Measurements from ENCODE around the gene SPP1.
A peak's percentile ranks its signal among the peaks of the same experiment; 100 is the strongest.
"Not testable (repeated sequence)": the region's sequence is repeated elsewhere in the genome, so short reads cannot be mapped to it uniquely, and the experiment has no call there.

Gene SPP1

GRCh38 chr4:87995435-87995834 lies 19.9 kb downstream of the SPP1 start:
- DNase-seq, result no peak

GRCh38 chr4:87999191-87999691 lies 23.7 kb downstream of the SPP1 start:
- DNase-seq, result not testable (repeated sequence)

DNA sequence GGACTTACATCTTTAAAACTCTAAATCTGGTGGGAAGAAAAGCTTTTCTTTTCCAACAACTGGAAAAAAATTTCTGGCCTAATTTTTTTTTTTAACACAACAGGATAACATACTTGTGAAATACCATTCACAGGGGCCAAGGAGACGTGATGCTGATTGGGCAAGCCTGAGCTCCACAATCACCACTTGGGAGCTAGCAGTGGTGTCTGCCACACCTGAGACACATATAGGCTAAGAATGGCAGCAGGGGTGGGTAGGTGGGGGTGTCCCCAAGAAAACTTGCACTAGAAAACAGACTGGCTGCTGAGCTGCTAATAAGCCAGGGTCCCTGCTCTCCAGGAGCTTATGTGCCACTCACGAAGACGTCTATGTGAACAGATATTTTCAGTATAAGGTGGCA lies 26.4 kb downstream of the SPP1 start:
- DNase-seq, result no peak

DNA sequence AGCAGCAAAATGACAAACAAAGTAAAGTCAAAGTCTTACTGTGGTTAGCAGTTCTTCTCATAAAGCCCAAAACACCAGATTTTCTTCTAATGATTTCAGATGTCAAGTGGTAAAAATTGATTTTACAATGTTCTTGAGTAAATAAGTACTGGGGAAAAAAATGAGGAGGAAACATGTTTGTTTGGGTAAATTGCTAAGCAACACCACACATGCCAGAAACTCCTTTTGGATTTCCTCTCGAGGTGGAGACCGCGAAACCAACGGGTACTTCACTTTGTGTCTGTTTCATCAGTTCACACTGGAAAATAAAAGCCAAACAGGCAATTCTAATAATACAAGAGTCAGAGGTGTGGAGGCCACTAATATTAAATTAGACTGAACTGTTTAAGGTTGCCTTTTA lies 27.3 kb downstream of the SPP1 start:
- DNase-seq, result no peak

DNA sequence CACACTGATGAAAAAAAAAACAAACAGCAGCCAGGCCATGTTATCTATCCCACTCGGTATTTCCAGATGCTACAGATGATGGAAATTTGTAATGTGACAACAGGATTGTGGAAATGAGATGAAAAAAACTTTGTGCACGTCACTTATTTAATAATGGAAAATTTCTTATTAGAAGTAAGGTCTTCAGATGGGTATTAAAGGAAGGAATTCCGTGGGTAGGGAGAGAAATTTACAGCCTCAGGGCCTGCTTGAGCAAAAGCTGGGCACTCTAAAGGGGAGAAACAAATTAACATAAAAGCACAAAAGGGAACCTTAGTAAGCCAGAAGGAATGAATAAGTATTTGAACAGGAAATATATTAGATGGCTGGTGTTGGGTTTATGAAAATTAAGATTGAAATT lies 27.7 kb downstream of the SPP1 start:
- no peak for DNase-seq

GRCh38 chr4:88005076-88005475 lies 29.6 kb downstream of the SPP1 start:
- no peak for DNase-seq

- DNase-seq, result no peak
Observed at GRCh38 chr4:88005946-88006345, 30.4 kb downstream of the SPP1 start.

- no peak for DNase-seq
Observed at GRCh38 chr4:88006956-88007303, 31.4 kb downstream of the SPP1 start.

GRCh38 chr4:88007304-88008121 lies 32.0 kb downstream of the SPP1 start, which contains the start of gene PKD2:
Gene PKD2, plus strand, starts transcription at chr4:88007635. Its CDS starts 99 bp downstream, at chr4:88007734.
- DNase-seq, result peak; percentile 40 to 48

DNA sequence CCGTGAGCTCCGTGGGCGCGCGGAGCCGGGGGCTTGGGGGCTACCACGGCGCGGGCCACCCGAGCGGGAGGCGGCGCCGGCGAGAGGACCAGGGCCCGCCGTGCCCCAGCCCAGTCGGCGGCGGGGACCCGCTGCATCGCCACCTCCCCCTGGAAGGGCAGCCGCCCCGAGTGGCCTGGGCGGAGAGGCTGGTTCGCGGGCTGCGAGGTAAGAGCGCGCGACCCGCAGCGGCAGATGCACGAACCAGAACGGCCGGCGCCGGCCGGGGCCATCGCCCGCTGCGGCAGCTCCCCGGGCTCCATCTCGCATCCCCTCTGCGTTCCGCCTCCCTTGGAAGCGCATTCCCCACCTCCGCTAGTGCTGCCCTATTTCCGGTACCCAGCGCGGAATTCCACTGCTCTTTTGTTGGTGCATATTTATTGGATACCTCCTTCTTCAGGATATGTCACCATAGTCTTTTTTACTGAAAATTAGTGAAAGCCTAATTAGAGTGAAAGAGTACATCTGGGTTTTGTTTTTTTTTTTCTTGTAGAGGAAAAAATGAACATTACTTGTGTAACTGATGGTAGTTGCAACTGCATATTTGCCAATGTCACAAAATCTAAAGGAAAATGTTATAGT lies 32.7 kb downstream of the SPP1 start:
- DNase-seq, result no peak

DNA sequence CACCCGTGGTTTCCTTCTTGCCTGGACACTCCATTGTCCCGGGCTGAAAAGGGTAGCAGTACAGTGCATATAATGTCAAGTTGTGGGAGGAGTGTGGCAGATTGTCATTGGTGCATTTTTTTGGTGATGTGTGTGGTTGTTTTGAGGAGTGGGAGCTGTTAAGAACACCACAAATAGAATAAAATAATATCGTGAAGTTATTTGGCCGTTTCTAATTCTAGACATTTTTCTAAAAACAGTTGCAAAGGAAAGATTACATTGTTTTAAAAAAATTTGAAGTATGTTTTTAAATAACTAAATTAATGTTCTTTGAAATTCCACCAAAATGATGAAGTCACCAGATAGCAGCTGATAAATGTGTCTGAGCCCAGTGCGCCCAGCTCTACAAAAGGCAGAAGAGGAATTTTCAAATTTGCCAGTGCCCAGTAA lies 33.2 kb downstream of the SPP1 start:
- DNase-seq, result no peak

- no peak for DNase-seq
Observed at GRCh38 chr4:88009871-88010270, 34.4 kb downstream of the SPP1 start.

DNA sequence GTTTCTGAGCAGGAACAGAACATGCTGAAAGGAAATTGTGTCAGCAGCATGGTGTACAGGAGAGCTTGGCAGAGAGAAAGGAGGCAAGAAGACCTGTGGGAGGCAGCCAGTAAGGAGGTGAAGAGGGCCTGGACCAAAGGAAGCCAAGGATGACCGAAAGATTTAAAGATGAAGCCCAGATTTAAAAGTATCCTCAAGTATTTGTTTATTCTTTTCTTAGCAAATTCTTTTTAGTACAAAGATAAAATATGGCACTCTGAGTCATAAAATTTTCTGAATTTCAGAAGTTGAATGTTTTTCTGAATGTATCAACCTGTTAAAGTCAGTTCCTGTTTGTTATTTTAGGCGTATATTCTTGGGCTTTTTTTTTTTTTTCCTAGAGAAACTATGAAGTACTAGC lies 35.5 kb downstream of the SPP1 start:
- DNase-seq, result no peak

DNA sequence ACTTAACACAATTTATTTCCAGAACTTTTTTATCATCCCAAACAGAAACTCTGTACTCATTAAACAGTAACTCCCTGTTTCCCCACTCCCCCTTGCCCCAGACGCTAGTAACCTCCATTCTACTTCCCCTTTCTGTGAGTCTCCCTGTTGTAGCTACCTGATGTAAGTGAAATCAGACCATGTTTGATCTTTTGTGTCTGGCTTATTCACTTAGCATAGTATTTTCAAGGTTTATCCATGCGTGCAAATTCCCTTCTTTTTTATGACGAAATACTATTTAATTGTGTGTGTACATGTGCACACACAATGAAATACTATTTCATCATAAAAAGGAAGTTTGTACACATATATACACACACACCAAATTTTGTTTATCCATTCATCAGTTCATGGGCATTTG lies 37.1 kb downstream of the SPP1 start:
- peak in 1 of 2 donors; percentile 81 for DNase-seq

DNA sequence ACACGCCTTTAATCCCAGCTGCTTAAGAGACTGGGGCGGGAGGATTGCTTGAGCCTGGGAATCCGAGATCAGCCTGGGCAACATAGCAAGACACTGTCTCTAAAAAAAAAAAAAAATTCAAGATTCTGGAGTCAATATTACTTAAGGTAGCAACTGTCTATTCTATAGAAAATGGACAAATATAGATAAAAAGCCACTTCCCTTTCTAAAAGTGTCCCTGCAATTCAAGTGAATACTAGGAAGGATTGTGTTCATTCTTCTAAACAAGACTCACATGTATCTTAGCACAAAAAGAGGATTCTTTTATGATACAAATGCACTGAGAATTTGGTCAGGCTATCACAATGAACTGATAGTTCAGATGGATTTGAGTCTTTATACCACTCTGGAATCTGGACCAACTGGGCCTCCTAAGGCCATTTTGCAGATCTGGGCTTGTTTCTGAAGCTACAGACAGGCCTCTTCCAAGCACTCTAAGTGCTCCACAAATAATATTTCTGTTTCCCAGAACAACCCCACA lies 38.9 kb downstream of the SPP1 start:
- DNase-seq, result no peak

- DNase-seq, result no peak
Observed at GRCh38 chr4:88015659-88016295, 40.3 kb downstream of the SPP1 start.

- no peak for DNase-seq
Observed at GRCh38 chr4:88017516-88018297, 42.2 kb downstream of the SPP1 start.

DNA sequence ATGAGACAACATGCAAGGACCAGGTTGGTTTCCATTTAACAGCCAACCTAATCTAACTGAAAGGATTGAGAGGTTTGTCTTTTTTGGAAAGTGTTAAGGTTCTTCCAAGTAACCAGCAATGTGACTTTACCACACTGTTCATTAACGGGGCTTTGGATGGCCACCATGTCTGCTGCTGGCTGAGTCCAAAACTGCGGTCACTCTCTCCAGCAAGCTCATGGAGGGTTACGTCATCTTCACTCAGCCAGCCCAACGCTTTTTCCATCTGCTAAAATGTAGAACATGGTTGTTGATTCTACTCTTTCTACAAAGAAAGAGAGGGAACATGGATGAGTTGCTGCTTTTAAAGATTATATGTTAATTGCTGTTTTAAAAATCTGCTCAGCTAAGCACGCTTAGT lies 43.0 kb downstream of the SPP1 start:
- no peak for DNase-seq

GRCh38 chr4:88021824-88022223 lies 46.3 kb downstream of the SPP1 start:
- no peak for DNase-seq

GRCh38 chr4:88022289-88022688 lies 46.8 kb downstream of the SPP1 start:
- DNase-seq, result no peak

DNA sequence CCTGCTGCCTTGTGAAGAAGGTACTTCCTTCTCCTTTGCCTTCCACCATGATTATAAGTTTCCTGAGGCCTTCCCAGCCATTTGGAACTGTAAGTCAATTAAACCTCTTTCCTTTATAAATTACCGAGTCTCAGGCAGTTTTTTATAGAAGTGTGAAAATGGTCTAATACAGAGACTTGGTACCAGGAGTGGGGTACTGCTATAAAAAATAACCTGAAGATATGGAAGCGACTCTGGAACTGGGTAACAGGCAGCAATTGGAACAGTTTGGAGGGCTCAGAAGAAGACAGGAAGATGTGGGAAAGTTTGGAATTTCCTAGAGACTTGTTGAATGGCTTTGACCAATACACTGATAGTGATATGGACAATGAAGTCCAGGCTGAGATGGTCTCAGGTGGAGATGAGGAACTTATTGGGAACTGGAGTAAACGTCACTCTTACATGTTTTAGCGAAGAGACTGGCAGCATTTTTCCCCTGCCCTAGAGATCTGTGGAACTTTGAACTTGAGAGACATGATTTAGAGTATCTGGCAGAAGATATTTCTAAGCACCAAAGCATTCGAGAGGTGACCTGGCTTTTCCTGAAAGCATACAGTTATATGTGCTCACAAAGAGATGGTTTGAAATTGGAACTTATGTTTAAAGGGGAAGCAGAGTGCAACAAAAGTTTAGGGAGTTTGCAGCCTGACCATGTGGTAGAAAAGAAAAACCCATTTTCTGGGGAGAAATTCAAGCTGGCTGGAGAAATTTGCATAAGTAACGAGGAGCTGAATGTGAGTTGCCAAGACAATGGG lies 50.6 kb downstream of the SPP1 start:
- not testable (repeated sequence) for DNase-seq
